BE2C (cell line): Measurements from ENCODE around the gene TARS1.

Source experiments
- DNase-seq: peaks from one replicate; pipeline ENCODE4 v3.0.0-alpha.2; 2020
- H3K27me3 ChIP-seq: fragments of 250-450 bp; sonication (Bioruptor Pico); 2 replicates; pipeline ENCODE4 v1.5.1; 2020; ENCODE audit warnings: mild to moderate bottlenecking
- H3K36me3 ChIP-seq: fragments of 250-450 bp; sonication (Bioruptor Pico); 2 replicates; pipeline ENCODE4 v1.5.1; 2020; ENCODE audit warnings: mild to moderate bottlenecking
- H3K4me1 ChIP-seq: fragments of 250-450 bp; sonication (Bioruptor Pico); 2 replicates; pipeline ENCODE4 v1.5.1; 2020
- H3K4me3 ChIP-seq: 2 replicates; pipeline ENCODE4 v1.5.1; 2011; ENCODE audit warnings: low read depth, low read length
- H3K9me3 ChIP-seq: fragments of 250-450 bp; sonication (Bioruptor Pico); 2 replicates; pipeline ENCODE4 v1.5.1; 2020
- TF ChIP-seq, protein P1 (sequence below): IDR thresholded peaks from 2 replicates; pipeline ENCODE4 v1.5.1; 2012; ENCODE audit warnings: mild to moderate bottlenecking, low read depth, low read length

TARS1 gene

DNA sequence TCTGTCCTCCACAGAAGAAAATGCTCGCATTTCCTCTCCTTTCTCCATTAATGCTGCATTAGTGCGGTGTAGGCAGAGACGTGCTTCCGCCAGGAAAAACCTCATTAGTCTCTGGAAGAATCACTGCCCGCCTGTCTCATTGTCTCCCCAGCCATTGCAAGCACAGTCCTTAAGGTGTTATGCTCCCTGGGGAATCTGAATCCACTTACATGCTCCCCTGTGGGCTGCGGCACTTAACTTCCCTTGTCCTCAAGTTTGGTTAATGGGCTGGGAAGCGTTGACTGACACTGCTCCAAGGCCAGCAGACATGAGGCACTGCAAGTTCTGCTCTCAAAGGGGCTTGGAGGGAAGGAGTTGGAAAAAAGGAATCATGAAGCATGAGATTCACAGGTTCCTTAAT lies 41.6 kb downstream of the TARS1 start:
- Histone ChIP-seq H3K4me1 (no peaks in the 10 kb centered on the region), H3K27me3 (no peaks in the 10 kb centered on the region), H3K36me3 (no peaks in the 10 kb centered on the region; the same call in 1 of the 2 replicates), H3K9me3 (no peaks in the 10 kb centered on the region), H3K4me3 (no peak overlapping the region)
- TF ChIP-seq, protein P1, sequence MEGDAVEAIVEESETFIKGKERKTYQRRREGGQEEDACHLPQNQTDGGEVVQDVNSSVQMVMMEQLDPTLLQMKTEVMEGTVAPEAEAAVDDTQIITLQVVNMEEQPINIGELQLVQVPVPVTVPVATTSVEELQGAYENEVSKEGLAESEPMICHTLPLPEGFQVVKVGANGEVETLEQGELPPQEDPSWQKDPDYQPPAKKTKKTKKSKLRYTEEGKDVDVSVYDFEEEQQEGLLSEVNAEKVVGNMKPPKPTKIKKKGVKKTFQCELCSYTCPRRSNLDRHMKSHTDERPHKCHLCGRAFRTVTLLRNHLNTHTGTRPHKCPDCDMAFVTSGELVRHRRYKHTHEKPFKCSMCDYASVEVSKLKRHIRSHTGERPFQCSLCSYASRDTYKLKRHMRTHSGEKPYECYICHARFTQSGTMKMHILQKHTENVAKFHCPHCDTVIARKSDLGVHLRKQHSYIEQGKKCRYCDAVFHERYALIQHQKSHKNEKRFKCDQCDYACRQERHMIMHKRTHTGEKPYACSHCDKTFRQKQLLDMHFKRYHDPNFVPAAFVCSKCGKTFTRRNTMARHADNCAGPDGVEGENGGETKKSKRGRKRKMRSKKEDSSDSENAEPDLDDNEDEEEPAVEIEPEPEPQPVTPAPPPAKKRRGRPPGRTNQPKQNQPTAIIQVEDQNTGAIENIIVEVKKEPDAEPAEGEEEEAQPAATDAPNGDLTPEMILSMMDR: no peak
- DNase-seq: no peak

- H3K9me3 ChIP-seq: no peaks in the 10 kb centered on the region
Observed at GRCh38 chr5:33487236-33487635, 46.5 kb downstream of the TARS1 start.

GRCh38 chr5:33488558-33489355 lies 48.0 kb downstream of the TARS1 start:
- Histone ChIP-seq H3K9me3 (no peaks in the 10 kb centered on the region), H3K36me3 (no peaks in the 10 kb centered on the region), H3K4me1 (no peaks in the 10 kb centered on the region), H3K4me3 (no peak overlapping the region), H3K27me3 (no peaks in the 10 kb centered on the region)
- no peak for DNase-seq
- TF ChIP-seq, protein P1: no peak

More at GRCh38 chr5:33487236-33487635, 46.5 kb downstream of the TARS1 start:
- no peaks in the 10 kb centered on the region for H3K27me3 ChIP-seq
- no peak for DNase-seq
- H3K4me3 ChIP-seq: no peak overlapping the region
- TF ChIP-seq, protein P1: no peak
- no peaks in the 10 kb centered on the region for H3K36me3 ChIP-seq
- H3K4me1 ChIP-seq: no peaks in the 10 kb centered on the region

DNA sequence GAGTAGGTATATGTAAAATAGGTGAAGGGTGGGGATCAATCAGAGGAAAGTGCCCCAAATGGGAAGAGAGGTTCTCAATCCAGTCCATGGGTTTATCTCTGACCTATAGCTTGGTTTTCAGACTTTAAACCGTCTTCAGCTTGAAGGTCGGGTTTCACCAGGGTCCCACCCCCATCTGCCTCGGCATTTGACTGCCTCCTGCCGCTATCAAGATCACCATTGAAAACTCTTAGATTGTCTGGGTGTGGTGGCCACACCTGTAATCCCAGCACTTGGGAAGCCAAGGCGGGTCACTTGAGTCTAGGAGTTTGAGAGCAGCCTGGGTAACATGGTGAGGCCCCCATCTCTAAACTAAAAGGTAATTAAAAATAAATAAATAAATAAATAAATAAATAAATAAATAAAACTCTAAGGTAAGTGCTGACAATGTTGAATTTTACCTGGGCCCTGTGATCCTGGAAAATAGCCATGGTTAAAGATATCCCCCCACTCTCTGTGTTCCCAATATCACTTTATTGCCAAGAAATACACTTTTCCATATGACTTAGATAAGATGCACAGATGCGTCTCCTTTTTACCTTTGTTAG lies 48.8 kb downstream of the TARS1 start:
- TF ChIP-seq, protein P1: no peak
- no peak for DNase-seq
- no peaks in the 10 kb centered on the region for H3K9me3 ChIP-seq
- no peaks in the 10 kb centered on the region for H3K27me3 ChIP-seq
- H3K4me1 ChIP-seq: no peaks in the 10 kb centered on the region
- H3K36me3 ChIP-seq: no peaks in the 10 kb centered on the region
- H3K4me3 ChIP-seq: no peak overlapping the region

GRCh38 chr5:33490071-33490665 lies 49.4 kb downstream of the TARS1 start:
- Histone ChIP-seq H3K9me3 (no peaks in the 10 kb centered on the region), H3K4me1 (no peaks in the 10 kb centered on the region), H3K27me3 (no peaks in the 10 kb centered on the region), H3K36me3 (no peaks in the 10 kb centered on the region), H3K4me3 (no peak overlapping the region)
- no peak for DNase-seq
- TF ChIP-seq, protein P1: no peak

GRCh38 chr5:33491941-33492340 lies 51.2 kb downstream of the TARS1 start:
- H3K9me3 ChIP-seq: no peaks in the 10 kb centered on the region
- no peak for DNase-seq
- H3K36me3 ChIP-seq: no peaks in the 10 kb centered on the region
- H3K4me1 ChIP-seq: no peaks in the 10 kb centered on the region
- TF ChIP-seq, protein P1: no peak
- H3K4me3 ChIP-seq: no peak overlapping the region
- no peaks in the 10 kb centered on the region for H3K27me3 ChIP-seq
